K562 (cell line): ENCODE data around the gene MGRN1. TPM values are rescaled to one million over a fixed set of nuclear protein-coding genes. Genes with fewer than 3 reads are reported as not detected.
A peak's percentile ranks its signal among the peaks of the same experiment; 100 is the strongest.

Experiments
- CHCHD3 ChIP-seq: fragments of 250-450 bp; sonication (Bioruptor Pico); IDR thresholded peaks from 2 replicates; pipeline ENCODE4 v2.1.2; 2022; ENCODE audit warnings: mild to moderate bottlenecking
- CHD2 ChIP-seq: IDR thresholded peaks from 2 replicates; pipeline ENCODE4 v1.6.1; 2011; ENCODE audit warnings: low read depth, low read length
- DPF2 ChIP-seq: fragments of 450-650 bp; IDR thresholded peaks from 2 replicates; pipeline ENCODE4 v1.6.1; 2016
- E2F8 ChIP-seq: fragments of 450-650 bp; IDR thresholded peaks from 2 replicates; pipeline ENCODE4 v1.7.1; 2018; ENCODE audit warnings: mild to moderate bottlenecking, low read depth; ENCODE audit not compliant: partially characterized antibody
- GABPA ChIP-seq: fragments of 200-800 bp; sonication (Bioruptor generic); conservative IDR thresholded peaks from 2 replicates; pipeline ENCODE4 v1.6.1; 2016; ENCODE audit warnings: low read depth, missing genetic modification characterization, missing compliant biosample characterization
- NCOA6 ChIP-seq: fragments of 450-650 bp; IDR thresholded peaks from 2 replicates; pipeline ENCODE4 v1.6.1; 2017; ENCODE audit warnings: mild to moderate bottlenecking
- NR1H2 ChIP-seq: sonication (generic); formaldehyde crosslinking; IDR thresholded peaks from 2 replicates; pipeline ENCODE4 v1.4.0; 2020; ENCODE audit warnings: mild to moderate bottlenecking, missing genetic modification reagents
- PHB ChIP-seq: fragments of 250-450 bp; sonication (Bioruptor Pico); IDR thresholded peaks from 2 replicates; pipeline ENCODE4 v1.5.0; 2021
- TAF15 ChIP-seq: fragments of 200-400 bp; formaldehyde crosslinking; IDR thresholded peaks from 2 replicates; pipeline ENCODE4 v1.6.1; 2017; ENCODE audit warnings: mild to moderate bottlenecking, low read depth, low read length, moderate library complexity
- ZBTB49 ChIP-seq: sonication (generic); formaldehyde crosslinking; IDR thresholded peaks from 2 replicates; pipeline ENCODE4 v1.8.0; 2022; ENCODE audit warnings: missing genetic modification reagents, mild to moderate bottlenecking, borderline replicate concordance
- ZFPM2 ChIP-seq: fragments of 250-450 bp; sonication (Bioruptor Pico); IDR thresholded peaks from 2 replicates; pipeline ENCODE4 v1.5.1; 2022; ENCODE audit warnings: mild to moderate bottlenecking
- ZFX ChIP-seq: sonication (generic); formaldehyde crosslinking; IDR thresholded peaks from 2 replicates; pipeline ENCODE4 v1.8.0; 2022; ENCODE audit warnings: mild to moderate bottlenecking, missing genetic modification reagents, moderate library complexity
- ZNF512 ChIP-seq: IDR thresholded peaks from 2 replicates; pipeline ENCODE4 v1.6.1; 2016; ENCODE audit warnings: missing genetic modification characterization, missing compliant biosample characterization
- ZNF609 ChIP-seq: sonication (generic); formaldehyde crosslinking; IDR thresholded peaks from 2 replicates; pipeline ENCODE4 v1.8.1; 2023; ENCODE audit warnings: missing genetic modification reagents, mild to moderate bottlenecking, borderline replicate concordance
- polyA plus RNA-seq, 8 experiments: library from polyadenylated mRNA; depleted of rRNA in 4 of 8; stranded (reverse) in 5 of 8; unstranded in 3 of 8; fragments of >200 nt; fragmentation: Nextera tagmentation in 2 of 8; fragmentation: Illumina TruSeq in 1 of 8; extraction: Ambion mirVana in 2 of 8; extraction: Trizol in 1 of 8; gene quantifications; 2 replicates each; pipeline versions ENCODE4 v1.2.1 to v1.2.3, GENCODE V29; 2011 to 2014; ENCODE audit warnings: inconsistent platforms in 1 of 8, missing spikeins in 1 of 8
- total RNA-seq, 7 experiments: library from RNA; depleted of rRNA in 6 of 7; stranded (reverse); fragments of >200 nt in 6 of 7; fragmentation: Illumina TruSeq in 2 of 7; extraction: Trizol in 2 of 7; gene quantifications; 2 replicates each; pipeline versions ENCODE4 v1.2.1 to v1.2.3, GENCODE V29; 2011 to 2021; ENCODE audit warnings: low replicate concordance in 1 of 7

Gene MGRN1
- total and polyA plus RNA-seq, 9 of the 15 experiments (the other 6 are each of a cell fraction or from before 2014, with no cell fraction given): 0.15 to 37.9 (median 6.0) TPM

- TF ChIP-seq NR1H2 (CRISPR knock-in tag): no peak
- no peak for TF ChIP-seq PHB (CRISPR knock-in tag)
- TF ChIP-seq ZNF609 (CRISPR knock-in tag): no peak
- no peak for TF ChIP-seq NCOA6
- TF ChIP-seq GABPA: peak; percentile 92
- 0 out of 2 replicates have a peak, but pooled peaks have one; percentile 2 for TF ChIP-seq DPF2
- TF ChIP-seq ZNF512: no peak
- TF ChIP-seq ZBTB49 (CRISPR knock-in tag): no peak
- no peak for TF ChIP-seq CHCHD3 (CRISPR knock-in tag)
- no peak for TF ChIP-seq TAF15
- TF ChIP-seq ZFPM2 (CRISPR knock-in tag): 0 out of 2 replicates have a peak, but pooled peaks have one; percentile 30
- TF ChIP-seq ZFX (CRISPR knock-in tag): peak; percentile 80
- TF ChIP-seq E2F8: no peak
- TF ChIP-seq CHD2: peak; percentile 97
Measured at GRCh38 chr16:4616047-4616811, 8.4 kb upstream of the MGRN1 start (continued).
